SKM-1 treated with dmso at 0.1 percent for 144 hours (cell line): ENCODE data around the gene MB21D2.

Experiments
- DNase-seq: peaks from one replicate; lab custom pipeline; 2025; ENCODE audit not compliant: unreplicated experiment; lab: John Stamatoyannopoulos, UW

Gene MB21D2

DNA sequence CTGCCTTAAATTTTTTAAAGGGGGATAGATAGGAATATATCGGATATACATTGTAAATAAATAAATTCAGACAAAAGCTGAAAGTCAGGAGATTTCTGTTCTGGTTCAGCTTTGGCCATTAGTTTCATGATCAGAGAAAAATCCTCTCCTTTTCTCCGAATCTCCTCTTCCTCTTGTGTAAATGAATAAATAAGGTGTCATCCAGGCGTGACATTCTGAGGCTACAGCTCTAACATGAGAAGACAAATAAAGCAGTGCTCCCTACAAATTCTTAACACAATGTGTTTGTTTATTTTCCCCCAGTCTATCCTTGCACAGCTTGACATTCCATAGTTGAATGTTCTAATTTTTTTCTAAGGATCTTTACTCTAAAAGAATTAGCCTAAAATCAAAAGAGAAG is 9.4 kb upstream of the MB21D2 start:
- DNase-seq = no peak

GRCh38 chr3:192923731-192924130 is 6.1 kb upstream of the MB21D2 start:
- DNase-seq = no peak

GRCh38 chr3:192921793-192922192 is 4.1 kb upstream of the MB21D2 start:
- no peak for DNase-seq

DNA sequence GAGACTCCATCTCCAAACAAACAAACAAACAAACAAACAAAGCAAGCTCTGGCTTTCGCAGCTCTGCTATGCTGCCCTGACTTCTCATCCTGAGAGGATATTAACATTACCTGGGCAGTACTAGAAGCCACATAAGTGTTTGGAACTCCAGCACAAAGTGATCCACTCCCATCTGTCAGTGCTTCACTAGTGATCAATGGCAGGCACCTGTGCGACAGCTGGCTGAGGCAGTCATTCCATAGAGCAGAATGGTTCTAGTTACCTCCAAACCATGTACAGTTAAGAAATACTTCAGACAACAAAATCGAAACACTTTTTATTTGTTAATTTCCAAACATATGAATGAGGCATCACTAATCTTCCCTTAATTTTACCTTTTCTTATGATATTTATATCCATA is 2.8 kb upstream of the MB21D2 start:
- no peak for DNase-seq

GRCh38 chr3:192919901-192920300 is 2.2 kb upstream of the MB21D2 start:
- peak; percentile 31 for DNase-seq

- no peak for DNase-seq
These were observed 576 bp upstream of the MB21D2 start for GRCh38 chr3:192918275-192918588.

- peak; percentile 26 for DNase-seq
These were observed 640 bp downstream of the MB21D2 start for GRCh38 chr3:192917028-192917403.

DNA sequence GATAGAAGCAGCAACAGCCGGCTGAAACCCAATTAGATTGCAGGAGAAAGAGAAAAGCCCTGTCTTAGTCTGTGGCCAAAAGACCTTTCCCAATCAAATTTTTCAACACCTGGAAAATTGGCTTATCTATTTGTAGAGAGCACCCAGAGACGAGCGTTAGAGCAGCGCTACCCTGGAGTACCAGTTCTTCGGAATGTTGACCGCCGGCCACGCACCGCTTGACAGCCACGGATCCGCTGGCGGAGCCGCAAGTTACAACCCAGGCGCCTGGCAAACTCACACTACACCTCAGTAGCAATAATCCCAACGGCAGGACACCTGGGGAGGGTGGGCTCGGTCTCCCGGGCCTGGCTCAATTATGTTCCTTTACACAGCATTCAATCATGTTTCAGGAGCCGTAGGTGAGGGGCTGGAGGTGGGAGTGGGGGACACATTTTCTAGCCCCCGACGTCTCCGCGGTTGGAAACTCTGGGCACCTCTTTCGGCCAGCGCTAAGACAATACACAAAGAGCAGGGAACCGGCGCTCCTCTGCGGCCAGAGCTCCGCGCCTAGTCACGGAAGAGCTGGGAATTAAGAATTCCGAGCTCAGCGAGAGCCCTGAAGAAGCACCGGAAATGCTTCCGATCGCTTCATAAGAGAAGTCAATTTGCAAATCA is 1.2 kb downstream of the MB21D2 start:
- DNase-seq = no peak

- no peak for DNase-seq
These were observed 1.9 kb downstream of the MB21D2 start for GRCh38 chr3:192915722-192916121.

DNA sequence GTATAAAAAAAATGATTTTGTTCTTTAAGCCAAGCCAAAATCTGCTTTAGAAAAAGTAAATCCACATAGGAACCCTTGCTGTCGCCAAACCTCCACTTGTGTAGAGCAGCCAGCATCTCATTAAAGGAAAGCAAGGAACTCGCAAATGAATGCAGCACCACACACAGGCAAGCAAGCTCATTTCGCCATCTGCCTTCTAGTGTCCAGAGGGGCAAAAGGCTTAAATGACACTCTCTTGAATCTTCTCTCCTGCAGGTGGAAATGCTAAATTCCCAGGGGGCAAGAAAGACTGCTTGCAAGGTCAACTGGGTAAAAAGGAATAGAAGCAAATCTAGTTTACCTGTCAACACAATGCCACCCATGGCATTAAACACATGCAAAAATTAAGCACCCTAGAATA is 2.4 kb downstream of the MB21D2 start:
- DNase-seq = no peak

DNA sequence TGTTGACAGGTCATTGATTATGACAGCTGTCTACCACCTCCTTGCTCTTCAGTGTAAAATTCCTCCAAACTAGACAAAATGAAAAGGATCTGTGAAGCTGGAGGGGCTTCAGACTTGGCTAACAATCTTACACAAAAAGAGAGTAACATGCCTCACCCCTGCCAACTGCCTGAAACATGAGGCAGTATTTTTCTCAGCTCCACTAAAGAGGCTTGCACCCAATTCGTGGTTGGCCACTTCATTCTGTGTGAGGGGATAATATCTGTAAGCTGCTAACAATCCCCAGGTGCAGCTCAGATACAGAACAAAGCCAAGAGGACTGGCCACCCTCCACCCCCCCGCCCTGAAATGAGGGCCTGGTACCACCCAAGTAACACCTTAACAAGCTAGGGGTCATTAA is 2.8 kb downstream of the MB21D2 start:
- no peak for DNase-seq

GRCh38 chr3:192913540-192913939 is 4.1 kb downstream of the MB21D2 start:
- no peak for DNase-seq

DNA sequence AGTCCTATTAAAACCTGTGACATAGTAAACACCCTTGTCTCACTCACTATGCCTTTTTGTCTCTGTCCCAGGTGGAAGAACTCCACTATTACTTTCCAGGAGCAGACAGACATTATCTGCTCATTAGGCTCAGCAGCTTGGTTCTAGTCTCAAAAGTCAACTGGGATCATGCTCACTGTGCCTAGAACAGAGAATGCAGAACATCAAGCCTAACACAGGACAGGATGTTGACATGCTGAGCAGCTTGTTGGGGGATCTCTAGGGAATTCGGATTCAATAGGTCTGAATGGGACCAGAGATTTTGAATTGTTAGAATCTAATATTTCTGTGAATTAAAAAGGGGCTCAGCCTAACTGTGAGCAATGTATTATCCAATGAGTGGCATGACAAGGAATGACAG is 6.4 kb downstream of the MB21D2 start:
- DNase-seq = no peak

- no peak for DNase-seq
These were observed 9.9 kb downstream of the MB21D2 start for GRCh38 chr3:192907784-192908183.

DNA sequence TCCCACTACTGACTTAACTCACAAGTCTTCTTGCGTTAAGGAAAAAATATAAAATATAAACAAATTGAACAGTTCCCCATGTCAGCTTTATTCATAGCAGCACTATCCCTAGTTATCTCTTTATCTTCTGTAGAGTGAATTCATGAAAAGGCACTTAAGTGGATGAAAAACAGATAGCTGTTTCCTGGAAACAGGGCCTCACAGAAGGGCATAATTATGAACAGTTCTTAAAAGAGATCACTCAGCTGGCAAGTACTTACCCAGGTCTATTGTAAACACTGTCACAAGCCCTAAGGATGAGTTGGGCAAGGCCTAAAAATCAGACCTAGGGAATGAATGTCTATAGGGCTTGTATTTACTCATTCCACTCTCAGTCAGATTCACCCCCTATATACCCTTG is 10.7 kb downstream of the MB21D2 start:
- no peak for DNase-seq

DNA sequence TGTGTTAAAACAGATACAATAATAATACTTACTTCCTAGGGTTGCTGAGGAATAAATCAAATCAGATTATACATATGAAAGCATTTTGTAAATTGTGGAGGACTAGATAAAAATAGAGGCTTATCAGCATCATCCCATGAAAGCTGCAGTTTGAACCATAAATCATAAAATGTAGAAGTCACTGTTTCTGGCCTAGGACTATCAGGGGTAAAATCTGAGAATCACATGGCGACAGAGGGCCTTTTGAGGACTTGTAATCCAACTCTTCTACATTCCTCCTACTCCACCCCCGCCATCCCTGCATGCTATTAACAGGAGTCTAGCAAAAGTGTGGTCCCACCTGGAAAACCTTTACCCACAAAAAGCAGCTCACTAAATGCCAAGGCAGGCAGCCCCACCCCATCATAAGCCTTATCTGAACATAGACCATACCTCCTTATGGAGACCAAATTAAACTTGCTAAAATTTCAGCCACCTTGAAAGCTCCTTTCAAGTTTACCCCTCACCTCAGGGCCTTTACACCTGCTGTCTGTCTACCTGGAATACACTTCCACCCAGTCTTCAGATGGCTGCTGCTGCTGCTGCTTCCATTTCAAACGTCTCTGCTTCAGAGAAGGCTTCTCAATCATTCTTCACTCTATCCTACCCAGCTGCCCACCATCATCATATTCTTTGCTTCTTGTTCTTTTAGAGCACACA is 11.5 kb downstream of the MB21D2 start:
- DNase-seq = no peak

GRCh38 chr3:192904632-192905289 is 12.9 kb downstream of the MB21D2 start:
- no peak for DNase-seq

GRCh38 chr3:192902549-192902948 is 15.1 kb downstream of the MB21D2 start:
- DNase-seq = no peak

DNA sequence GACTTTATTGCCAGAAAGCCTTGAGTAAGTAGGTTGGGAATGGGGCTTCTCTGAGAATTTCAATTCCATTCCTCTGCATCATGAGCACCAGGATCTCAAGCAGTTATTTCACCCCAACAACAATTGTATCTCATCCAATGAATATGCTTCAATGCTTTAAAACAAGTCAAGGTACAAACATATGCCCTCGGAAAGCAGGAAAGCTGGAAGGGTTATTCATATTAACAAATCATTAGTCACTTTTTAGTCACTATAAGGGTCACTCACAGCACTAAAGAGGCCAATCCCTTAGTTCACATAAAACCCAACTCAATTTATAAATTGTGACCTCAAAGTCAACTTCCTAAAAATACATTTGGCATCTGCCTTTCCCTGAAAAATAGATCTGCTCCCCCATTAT is 16.2 kb downstream of the MB21D2 start:
- no peak for DNase-seq

DNA sequence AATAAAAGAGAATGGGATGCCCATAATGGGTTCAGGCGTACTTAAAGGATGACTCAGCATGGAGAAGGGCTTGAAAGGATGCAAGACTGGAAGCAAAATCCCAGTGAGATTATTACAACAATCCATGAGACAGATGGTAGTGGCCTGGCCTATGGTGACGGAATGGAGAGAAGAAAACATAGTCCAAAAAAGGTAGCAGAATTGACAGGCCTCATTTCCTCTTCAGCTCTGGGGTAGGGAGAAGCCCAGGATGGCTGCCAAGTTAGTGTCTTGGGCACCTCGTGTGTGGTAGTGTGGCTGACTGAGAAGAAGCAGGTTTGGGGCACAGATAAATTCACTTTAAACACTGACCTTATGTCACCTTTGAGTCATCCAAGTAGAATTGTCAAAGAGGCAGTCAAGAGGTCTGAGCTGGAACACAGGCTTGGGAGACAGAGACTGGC is 18.1 kb downstream of the MB21D2 start:
- DNase-seq = no peak

GRCh38 chr3:192897005-192897404 is 20.7 kb downstream of the MB21D2 start:
- no peak for DNase-seq

GRCh38 chr3:192896208-192896607 is 21.4 kb downstream of the MB21D2 start:
- no peak for DNase-seq

DNA sequence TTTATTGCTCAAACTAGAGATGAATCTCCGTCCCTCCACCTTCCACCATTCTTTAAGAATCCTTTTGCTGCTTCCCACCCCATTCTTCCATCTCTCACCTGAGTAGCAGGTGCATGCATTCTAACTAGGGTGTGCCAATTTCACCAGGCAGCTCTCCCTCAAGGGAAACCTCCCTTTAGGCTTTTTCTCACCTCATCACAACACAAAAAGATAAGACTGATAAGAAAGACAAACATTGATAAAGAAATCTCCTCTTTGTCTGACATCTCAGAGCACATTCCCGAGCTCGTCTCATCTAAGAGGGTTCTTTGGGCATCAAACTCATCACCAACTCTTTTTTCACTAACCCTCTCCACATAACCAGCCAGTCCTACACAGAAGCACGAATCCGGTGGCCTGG is 23.0 kb downstream of the MB21D2 start:
- no peak for DNase-seq
